ENCODE data around the gene NLRC3.
"Not testable (repeated sequence)": the region's sequence is repeated elsewhere in the genome, so short reads cannot be mapped to it uniquely, and the experiment has no call there.

Gene NLRC3

GRCh38 chr16:3608976-3609375 lies 31.8 kb upstream of the NLRC3 start:
- H3K4me3 ChIP-seq (ENCODE audit: low read length); H3K9me3 ChIP-seq (replicated peaks; ENCODE audit: low read length); H3K9ac ChIP-seq (ENCODE audit: low read depth, low read length); H3K4me2 ChIP-seq (ENCODE audit: low read length); H3K27me3 ChIP-seq (ENCODE audit: control insufficient read depth, insufficient read depth, low read length): not testable (repeated sequence)
- Histone ChIP-seq H3K4me1 (ENCODE audit: control insufficient read depth, insufficient read depth, low read length) (peaks cover 11% of the 10 kb centered on the region), H3K36me3 (ENCODE audit: insufficient read depth, low read length) (peaks cover 11% of the 10 kb centered on the region)

GRCh38 chr16:3608069-3608468 lies 30.9 kb upstream of the NLRC3 start:
- Histone ChIP-seq H3K9me3 (replicated peaks; ENCODE audit: low read length) (no peaks in the 10 kb centered on the region), H3K4me2 (ENCODE audit: low read length) (no peak overlapping the region), H3K36me3 (ENCODE audit: insufficient read depth, low read length) (peaks cover 15% of the 10 kb centered on the region), H3K4me1 (ENCODE audit: control insufficient read depth, insufficient read depth, low read length) (peaks cover 11% of the 10 kb centered on the region), H3K27me3 (ENCODE audit: control insufficient read depth, insufficient read depth, low read length) (no peaks in the 10 kb centered on the region), H3K9ac (ENCODE audit: low read depth, low read length) (no peak overlapping the region), H3K4me3 (ENCODE audit: low read length) (no peak overlapping the region)

GRCh38 chr16:3607634-3608033 lies 30.4 kb upstream of the NLRC3 start:
- H3K4me1 ChIP-seq (ENCODE audit: control insufficient read depth, insufficient read depth, low read length), result peaks cover 8% of the 10 kb centered on the region
- no peak overlapping the region for H3K9ac ChIP-seq (ENCODE audit: low read depth, low read length)
- no peaks in the 10 kb centered on the region for H3K27me3 ChIP-seq (ENCODE audit: control insufficient read depth, insufficient read depth, low read length)
- peaks cover 15% of the 10 kb centered on the region for H3K36me3 ChIP-seq (ENCODE audit: insufficient read depth, low read length)
- H3K9me3 ChIP-seq (replicated peaks; ENCODE audit: low read length), result no peaks in the 10 kb centered on the region
- H3K4me2 ChIP-seq (ENCODE audit: low read length), result no peak overlapping the region
- no peak overlapping the region for H3K4me3 ChIP-seq (ENCODE audit: low read length)

- peaks cover 15% of the 10 kb centered on the region for H3K36me3 ChIP-seq (ENCODE audit: insufficient read depth, low read length)
- no peak overlapping the region for H3K4me3 ChIP-seq (ENCODE audit: low read length)
Observed at GRCh38 chr16:3607161-3607560, 30.0 kb upstream of the NLRC3 start.

GRCh38 chr16:3606441-3606840 lies 29.2 kb upstream of the NLRC3 start:
- no peak overlapping the region for H3K9ac ChIP-seq (ENCODE audit: low read depth, low read length)
- H3K4me1 ChIP-seq (ENCODE audit: control insufficient read depth, insufficient read depth, low read length), result peaks cover 6% of the 10 kb centered on the region
- no peak overlapping the region for H3K4me3 ChIP-seq (ENCODE audit: low read length)
- peaks cover 19% of the 10 kb centered on the region for H3K36me3 ChIP-seq (ENCODE audit: insufficient read depth, low read length)
- H3K9me3 ChIP-seq (replicated peaks; ENCODE audit: low read length), result no peaks in the 10 kb centered on the region
- no peaks in the 10 kb centered on the region for H3K27me3 ChIP-seq (ENCODE audit: control insufficient read depth, insufficient read depth, low read length)
- H3K4me2 ChIP-seq (ENCODE audit: low read length), result no peak overlapping the region

More at GRCh38 chr16:3607161-3607560, 30.0 kb upstream of the NLRC3 start:
- H3K9me3 ChIP-seq (replicated peaks; ENCODE audit: low read length), result no peaks in the 10 kb centered on the region
- peaks cover 6% of the 10 kb centered on the region for H3K4me1 ChIP-seq (ENCODE audit: control insufficient read depth, insufficient read depth, low read length)
- no peak overlapping the region for H3K9ac ChIP-seq (ENCODE audit: low read depth, low read length)
- no peak overlapping the region for H3K4me2 ChIP-seq (ENCODE audit: low read length)
- H3K27me3 ChIP-seq (ENCODE audit: control insufficient read depth, insufficient read depth, low read length), result no peaks in the 10 kb centered on the region

- no peaks in the 10 kb centered on the region for H3K4me1 ChIP-seq (ENCODE audit: control insufficient read depth, insufficient read depth, low read length)
- H3K27me3 ChIP-seq (ENCODE audit: control insufficient read depth, insufficient read depth, low read length), result no peaks in the 10 kb centered on the region
- no peak overlapping the region for H3K4me3 ChIP-seq (ENCODE audit: low read length)
- no peak overlapping the region for H3K4me2 ChIP-seq (ENCODE audit: low read length)
- H3K9ac ChIP-seq (ENCODE audit: low read depth, low read length), result no peak overlapping the region
- peaks cover 4% of the 10 kb centered on the region for H3K9me3 ChIP-seq (replicated peaks; ENCODE audit: low read length)
- peaks cover 35% of the 10 kb centered on the region for H3K36me3 ChIP-seq (ENCODE audit: insufficient read depth, low read length)
Observed at GRCh38 chr16:3602320-3602653, 25.1 kb upstream of the NLRC3 start.

GRCh38 chr16:3601614-3602319 lies 24.6 kb upstream of the NLRC3 start:
- no peak overlapping the region for H3K4me2 ChIP-seq (ENCODE audit: low read length)
- no peaks in the 10 kb centered on the region for H3K27me3 ChIP-seq (ENCODE audit: control insufficient read depth, insufficient read depth, low read length)
- H3K4me3 ChIP-seq (ENCODE audit: low read length), result no peak overlapping the region
- peaks cover 35% of the 10 kb centered on the region for H3K36me3 ChIP-seq (ENCODE audit: insufficient read depth, low read length)
- H3K9me3 ChIP-seq (replicated peaks; ENCODE audit: low read length), result peaks cover 4% of the 10 kb centered on the region
- no peaks in the 10 kb centered on the region for H3K4me1 ChIP-seq (ENCODE audit: control insufficient read depth, insufficient read depth, low read length)
- H3K9ac ChIP-seq (ENCODE audit: low read depth, low read length), result no peak overlapping the region

- H3K4me2 ChIP-seq (ENCODE audit: low read length), result no peak overlapping the region
- no peak overlapping the region for H3K4me3 ChIP-seq (ENCODE audit: low read length)
- H3K27me3 ChIP-seq (ENCODE audit: control insufficient read depth, insufficient read depth, low read length), result no peaks in the 10 kb centered on the region
- H3K36me3 ChIP-seq (ENCODE audit: insufficient read depth, low read length), result peaks cover 31% of the 10 kb centered on the region
- peaks cover 4% of the 10 kb centered on the region for H3K9me3 ChIP-seq (replicated peaks; ENCODE audit: low read length)
- no peak overlapping the region for H3K9ac ChIP-seq (ENCODE audit: low read depth, low read length)
- H3K4me1 ChIP-seq (ENCODE audit: control insufficient read depth, insufficient read depth, low read length), result no peaks in the 10 kb centered on the region
Observed at GRCh38 chr16:3599922-3600321, 22.7 kb upstream of the NLRC3 start.

- Histone ChIP-seq H3K4me2 (ENCODE audit: low read length) (no peak overlapping the region), H3K9me3 (replicated peaks; ENCODE audit: low read length) (peaks cover 4% of the 10 kb centered on the region), H3K36me3 (ENCODE audit: insufficient read depth, low read length) (peaks cover 28% of the 10 kb centered on the region), H3K4me3 (ENCODE audit: low read length) (no peak overlapping the region), H3K9ac (ENCODE audit: low read depth, low read length) (no peak overlapping the region), H3K4me1 (ENCODE audit: control insufficient read depth, insufficient read depth, low read length) (no peaks in the 10 kb centered on the region), H3K27me3 (ENCODE audit: control insufficient read depth, insufficient read depth, low read length) (no peaks in the 10 kb centered on the region)
Observed at GRCh38 chr16:3599121-3599520, 21.9 kb upstream of the NLRC3 start.

GRCh38 chr16:3598236-3598635 lies 21.0 kb upstream of the NLRC3 start:
- Histone ChIP-seq H3K9ac (ENCODE audit: low read depth, low read length) (no peak overlapping the region), H3K36me3 (ENCODE audit: insufficient read depth, low read length) (peaks cover 24% of the 10 kb centered on the region), H3K9me3 (replicated peaks; ENCODE audit: low read length) (peaks cover 4% of the 10 kb centered on the region), H3K4me1 (ENCODE audit: control insufficient read depth, insufficient read depth, low read length) (no peaks in the 10 kb centered on the region), H3K4me3 (ENCODE audit: low read length) (no peak overlapping the region), H3K27me3 (ENCODE audit: control insufficient read depth, insufficient read depth, low read length) (no peaks in the 10 kb centered on the region), H3K4me2 (ENCODE audit: low read length) (no peak overlapping the region)

- H3K27me3 ChIP-seq (ENCODE audit: control insufficient read depth, insufficient read depth, low read length), result no peaks in the 10 kb centered on the region
- no peak overlapping the region for H3K4me2 ChIP-seq (ENCODE audit: low read length)
- H3K9me3 ChIP-seq (replicated peaks; ENCODE audit: low read length), result peaks cover 4% of the 10 kb centered on the region
- H3K36me3 ChIP-seq (ENCODE audit: insufficient read depth, low read length), result peaks cover 24% of the 10 kb centered on the region
- H3K9ac ChIP-seq (ENCODE audit: low read depth, low read length), result no peak overlapping the region
- H3K4me3 ChIP-seq (ENCODE audit: low read length), result no peak overlapping the region
- H3K4me1 ChIP-seq (ENCODE audit: control insufficient read depth, insufficient read depth, low read length), result no peaks in the 10 kb centered on the region
Observed at GRCh38 chr16:3597676-3598075, 20.5 kb upstream of the NLRC3 start.

GRCh38 chr16:3597226-3597625 lies 20.0 kb upstream of the NLRC3 start:
- no peak overlapping the region for H3K4me3 ChIP-seq (ENCODE audit: low read length)
- no peaks in the 10 kb centered on the region for H3K4me1 ChIP-seq (ENCODE audit: control insufficient read depth, insufficient read depth, low read length)
- peaks cover 24% of the 10 kb centered on the region for H3K36me3 ChIP-seq (ENCODE audit: insufficient read depth, low read length)
- peaks cover 4% of the 10 kb centered on the region for H3K9me3 ChIP-seq (replicated peaks; ENCODE audit: low read length)
- H3K4me2 ChIP-seq (ENCODE audit: low read length), result no peak overlapping the region
- H3K9ac ChIP-seq (ENCODE audit: low read depth, low read length), result no peak overlapping the region
- H3K27me3 ChIP-seq (ENCODE audit: control insufficient read depth, insufficient read depth, low read length), result no peaks in the 10 kb centered on the region
